ENCODE data around the gene ADGRG6. TPM values are rescaled to one million over a fixed set of nuclear protein-coding genes. Genes with fewer than 3 reads are reported as not detected.

The ADGRG6 gene
- total and polyA plus RNA-seq, 10 of the 15 experiments (the other 5 are each of a cell fraction or from before 2014, with no cell fraction given) = 0.01 to 0.24 (median 0.13) TPM; not detected in 7

DNA sequence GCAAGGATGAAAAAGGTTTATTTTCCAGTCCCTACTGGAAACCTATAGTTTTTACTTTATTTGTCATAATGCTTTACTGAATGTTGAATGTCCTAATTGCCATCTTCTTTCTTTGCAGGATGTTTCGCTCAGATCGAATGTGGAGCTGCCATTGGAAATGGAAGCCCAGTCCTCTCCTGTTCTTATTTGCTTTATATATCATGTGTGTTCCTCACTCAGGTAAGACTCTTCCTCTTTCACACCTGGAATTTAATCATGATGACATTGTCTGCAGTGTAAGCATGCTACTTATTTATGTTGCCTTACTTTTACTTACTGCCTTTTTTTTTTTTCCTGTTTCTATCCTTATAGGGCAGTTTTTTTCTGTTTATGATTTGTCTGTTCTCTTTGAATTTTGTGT lies 7.6 kb downstream of the ADGRG6 start:
- ATAC-seq (no peak), DNase-seq (ENCODE audit: low read depth, low spot score) (no peak), FAIRE-seq (no peak)
- POLR2A ChIA-PET = no interaction called here
- no peaks in the 10 kb centered on the region for H3K79me2 ChIP-seq (ENCODE audit: control insufficient read depth, insufficient read depth, low read length)
- H3K4me1 ChIP-seq (ENCODE audit: control insufficient read depth, insufficient read depth, low read length) = no peaks in the 10 kb centered on the region
- no peak overlapping the region for H2AFZ ChIP-seq (ENCODE audit: control insufficient read depth, low read depth, low read length)
- H4K20me1 ChIP-seq (ENCODE audit: control insufficient read depth, insufficient read depth) = no peaks in the 10 kb centered on the region
- intact Hi-C loops (cut with micrococcal nuclease; ENCODE audit: unreplicated experiment) (no loop called here), in situ Hi-C loops (cut with MboI) (no loop called here)
- no peak overlapping the region for H3K9ac ChIP-seq (ENCODE audit: control insufficient read depth, insufficient read depth, low read length)
- H3K27ac ChIP-seq (ENCODE audit: control insufficient read depth, insufficient read depth) = no peak overlapping the region
- no peaks in the 10 kb centered on the region for H3K36me3 ChIP-seq (ENCODE audit: control insufficient read depth in 2 of 2, insufficient read depth in 2 of 2, low read length in 1 of 2)
- no peak overlapping the region for H3K4me3 ChIP-seq
- CTCF ChIA-PET = no interaction called here
- RAD21 ChIA-PET (ENCODE audit: unreplicated experiment) = no interaction called here
- H3K27me3 ChIP-seq (replicated peaks in 1 of 2; ENCODE audit: control insufficient read depth in 2 of 2, insufficient read depth in 2 of 2, low read length in 1 of 2) = no peaks in the 10 kb centered on the region
- 59% methylated on average over 2 of the region's 2 CpGs for WGBS (ENCODE audit: insufficient coverage, insufficient replicate concordance, low lambda C conversion rate, missing lambda C conversion rate)
- BruUV-seq (replicated peaks) = no TSS peak
- H3K4me2 ChIP-seq (ENCODE audit: control insufficient read depth, insufficient read depth) = no peak overlapping the region
- TF ChIP-seq, protein P1, sequence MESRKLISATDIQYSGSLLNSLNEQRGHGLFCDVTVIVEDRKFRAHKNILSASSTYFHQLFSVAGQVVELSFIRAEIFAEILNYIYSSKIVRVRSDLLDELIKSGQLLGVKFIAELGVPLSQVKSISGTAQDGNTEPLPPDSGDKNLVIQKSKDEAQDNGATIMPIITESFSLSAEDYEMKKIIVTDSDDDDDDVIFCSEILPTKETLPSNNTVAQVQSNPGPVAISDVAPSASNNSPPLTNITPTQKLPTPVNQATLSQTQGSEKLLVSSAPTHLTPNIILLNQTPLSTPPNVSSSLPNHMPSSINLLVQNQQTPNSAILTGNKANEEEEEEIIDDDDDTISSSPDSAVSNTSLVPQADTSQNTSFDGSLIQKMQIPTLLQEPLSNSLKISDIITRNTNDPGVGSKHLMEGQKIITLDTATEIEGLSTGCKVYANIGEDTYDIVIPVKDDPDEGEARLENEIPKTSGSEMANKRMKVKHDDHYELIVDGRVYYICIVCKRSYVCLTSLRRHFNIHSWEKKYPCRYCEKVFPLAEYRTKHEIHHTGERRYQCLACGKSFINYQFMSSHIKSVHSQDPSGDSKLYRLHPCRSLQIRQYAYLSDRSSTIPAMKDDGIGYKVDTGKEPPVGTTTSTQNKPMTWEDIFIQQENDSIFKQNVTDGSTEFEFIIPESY (IDR thresholded peaks at IDR 0.05) = no peak
- TF ChIP-seq MTA3 (IDR thresholded peaks at IDR 0.05; ENCODE audit: borderline replicate concordance, low read length) = no peak
- no peak for TF ChIP-seq PAX5 (IDR thresholded peaks at IDR 0.05; ENCODE audit: borderline replicate concordance, low read depth, low read length)
- no peak for TF ChIP-seq TARDBP (IDR thresholded peaks at IDR 0.05; ENCODE audit: borderline replicate concordance)
- TF ChIP-seq, protein P2, sequence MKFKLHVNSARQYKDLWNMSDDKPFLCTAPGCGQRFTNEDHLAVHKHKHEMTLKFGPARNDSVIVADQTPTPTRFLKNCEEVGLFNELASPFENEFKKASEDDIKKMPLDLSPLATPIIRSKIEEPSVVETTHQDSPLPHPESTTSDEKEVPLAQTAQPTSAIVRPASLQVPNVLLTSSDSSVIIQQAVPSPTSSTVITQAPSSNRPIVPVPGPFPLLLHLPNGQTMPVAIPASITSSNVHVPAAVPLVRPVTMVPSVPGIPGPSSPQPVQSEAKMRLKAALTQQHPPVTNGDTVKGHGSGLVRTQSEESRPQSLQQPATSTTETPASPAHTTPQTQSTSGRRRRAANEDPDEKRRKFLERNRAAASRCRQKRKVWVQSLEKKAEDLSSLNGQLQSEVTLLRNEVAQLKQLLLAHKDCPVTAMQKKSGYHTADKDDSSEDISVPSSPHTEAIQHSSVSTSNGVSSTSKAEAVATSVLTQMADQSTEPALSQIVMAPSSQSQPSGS (IDR thresholded peaks at IDR 0.05; ENCODE audit: low read length) = no peak
- no peak for TF ChIP-seq ZSCAN29 (IDR thresholded peaks at IDR 0.05)
- TF ChIP-seq POLR2AphosphoS5 (IDR thresholded peaks at IDR 0.05; ENCODE audit: low read length) = no peak
- no peak for TF ChIP-seq STAT1 (conservative IDR thresholded peaks at IDR 0.05)
- no peak for TF ChIP-seq PML (IDR thresholded peaks at IDR 0.05; ENCODE audit: low read length)
- no peak for TF ChIP-seq SRF (IDR thresholded peaks at IDR 0.05; ENCODE audit: low read depth in 2 of 2, low read length in 2 of 2)
- H3K9me3 ChIP-seq (replicated peaks; ENCODE audit: control insufficient read depth, insufficient read depth, low read length) = no peaks in the 10 kb centered on the region
- SMC1A ChIA-PET (ENCODE audit: uncharacterized antibody, unreplicated experiment) = interaction anchor here (0.7 kb wide), 1 partner anchor 9 kb away, joined by 3 read pairs; no protein-coding TSS in a partner anchor
